Endothelial cell of umbilical vein (primary cell): Measurements from ENCODE around the gene PRM3. TPM values are rescaled to one million over a fixed set of nuclear protein-coding genes. Genes with fewer than 3 reads are reported as not detected.

Experiments
- BruUV-seq: library from RNA; stranded (reverse); fragments of 400-500 nt; replicated peaks from 2 replicates; lab custom pipeline; 2021; lab: Mats Ljungman, UMichigan
- CTCF ChIA-PET: fragments of 300-600, 350-600 bp; sonication (Branson Sonifier 250); formaldehyde crosslinking; loops from one replicate; lab custom pipeline; 2021; ENCODE audit warnings: antibody characterized with exemption, inconsistent platforms; lab: Charles Lee
- POLR2A ChIA-PET: fragments of 300-600, 350-600 bp; sonication (Branson Sonifier 250); formaldehyde crosslinking; loops from one replicate; lab custom pipeline; 2021; ENCODE audit warnings: antibody characterized with exemption, inconsistent platforms; lab: Charles Lee
- DNase-seq: peaks from one replicate; pipeline ENCODE4 v3.0.0-alpha.2; 2011; ENCODE audit warnings: low read depth, low spot score
- FAIRE-seq: peaks from 2 replicates; lab custom pipeline; 2011; peaks lifted over from hg19 to GRCh38; lab: Jason Lieb, UNC
- H2AFZ ChIP-seq: 2 replicates; pipeline ENCODE4 v1.6.0; 2012; ENCODE audit warnings: low read depth, low read length, control low read depth, inconsistent platforms
- H3K27ac ChIP-seq: 2 replicates; pipeline ENCODE4 v1.5.1; 2011; ENCODE audit warnings: low read depth, mild to moderate bottlenecking, control low read depth, low read length, moderate library complexity; ENCODE audit not compliant: insufficient read depth
- H3K27me3 ChIP-seq, 2 experiments: 2 replicates each; pipeline versions ENCODE4 v1.6.0 to v1.6.1; 2011; ENCODE audit warnings: low read length in 2 of 2, mixed read lengths in 1 of 2; ENCODE audit not compliant: control insufficient read depth in 2 of 2, insufficient read depth in 2 of 2
- H3K36me3 ChIP-seq, 2 experiments: 2 replicates in 1 of 2; 3 replicates in 1 of 2; pipeline ENCODE4 v1.5.1; 2011; ENCODE audit warnings: low read length in 2 of 2, mild to moderate bottlenecking in 1 of 2, moderate library complexity in 1 of 2; ENCODE audit not compliant: control insufficient read depth in 2 of 2, insufficient read depth in 2 of 2; ENCODE audit errors: extremely low read depth in 1 of 2
- H3K4me1 ChIP-seq: 3 replicates; pipeline ENCODE4 v1.5.1; 2011; ENCODE audit warnings: mild to moderate bottlenecking, low read length; ENCODE audit not compliant: control insufficient read depth, insufficient read depth; ENCODE audit errors: extremely low read depth
- H3K4me2 ChIP-seq: 2 replicates; pipeline ENCODE4 v1.6.1; 2011; ENCODE audit warnings: low read length, control low read depth, mixed read lengths; ENCODE audit not compliant: insufficient read depth
- H3K4me3 ChIP-seq, 3 experiments: fragments of 200-600 bp in 1 of 3; sonication (generic), shearing (Covaris generic) in 1 of 3; replicated peaks in 1 of 3; 2 replicates each; pipeline ENCODE4 v1.5.1; 2011 to 2016; ENCODE audit warnings: control low read depth in 3 of 3, low read length in 3 of 3, mild to moderate bottlenecking in 2 of 3, inconsistent platforms in 1 of 3, low read depth in 1 of 3, moderate library complexity in 1 of 3; ENCODE audit not compliant: insufficient read depth in 1 of 3
- H3K79me2 ChIP-seq: 2 replicates; pipeline ENCODE4 v1.6.0; 2012; ENCODE audit warnings: low read length, inconsistent platforms; ENCODE audit not compliant: control insufficient read depth, insufficient read depth
- H3K9ac ChIP-seq: replicated peaks from 2 replicates; pipeline ENCODE3; 2011; ENCODE audit warnings: low read length, control low read depth; ENCODE audit not compliant: insufficient read depth; ENCODE audit errors: extremely low read depth
- H3K9me1 ChIP-seq: replicated peaks from 3 replicates; pipeline ENCODE4 v1.6.0; 2011; ENCODE audit warnings: mild to moderate bottlenecking, low read length; ENCODE audit not compliant: control insufficient read depth, insufficient read depth; ENCODE audit errors: extremely low read depth
- H3K9me3 ChIP-seq: replicated peaks from 2 replicates; pipeline ENCODE4 v1.5.1; 2012; ENCODE audit warnings: low read length, inconsistent platforms; ENCODE audit not compliant: control insufficient read depth, insufficient read depth
- H4K20me1 ChIP-seq: replicated peaks from 2 replicates; pipeline ENCODE3; 2011; ENCODE audit warnings: mild to moderate bottlenecking, low read length; ENCODE audit not compliant: control insufficient read depth, insufficient read depth; ENCODE audit errors: extremely low read depth
- CTCF ChIP-seq, 2 donors: IDR thresholded peaks; 1 replicate in 1 of 2; 2 replicates in 1 of 2; pipeline ENCODE4 v1.5.1; 2011; ENCODE audit warnings: low read length in 2 of 2, mild to moderate bottlenecking in 2 of 2, moderate library complexity in 2 of 2, control low read depth in 1 of 2, inconsistent platforms in 1 of 2, low read depth in 1 of 2; ENCODE audit not compliant: insufficient read depth in 1 of 2; ENCODE audit errors: extremely low read depth in 1 of 2
- EZH2 ChIP-seq: IDR thresholded peaks from 2 replicates; pipeline ENCODE4 v1.6.1; 2012; ENCODE audit warnings: borderline replicate concordance, low read depth, mild to moderate bottlenecking, moderate library complexity, low read length, inconsistent platforms; ENCODE audit not compliant: severe bottlenecking
- FOS ChIP-seq: IDR thresholded peaks from 2 replicates; pipeline ENCODE4 v1.6.1; 2011; ENCODE audit warnings: mild to moderate bottlenecking, low read length, moderate library complexity, borderline replicate concordance; ENCODE audit not compliant: insufficient read depth
- GATA2 ChIP-seq: IDR thresholded peaks from 2 replicates; pipeline ENCODE4 v1.7.0; 2011; ENCODE audit warnings: low read depth, mild to moderate bottlenecking, moderate library complexity, mixed read lengths, low read length; ENCODE audit not compliant: insufficient read length, insufficient read depth
- JUN ChIP-seq: IDR thresholded peaks from 2 replicates; pipeline ENCODE4 v1.6.1; 2011; ENCODE audit warnings: borderline replicate concordance, low read depth; ENCODE audit not compliant: insufficient read length, insufficient read depth
- MYC ChIP-seq: IDR thresholded peaks from one replicate; pipeline ENCODE4 v1.6.1; 2011; ENCODE audit warnings: mild to moderate bottlenecking, low read depth, low read length
- POLR2A ChIP-seq: IDR thresholded peaks from 2 replicates; pipeline ENCODE4 v1.6.1; 2012; ENCODE audit warnings: low read depth, mild to moderate bottlenecking, control low read depth, low read length
- POLR2AphosphoS5 ChIP-seq: IDR thresholded peaks from 2 replicates; pipeline ENCODE4 v1.6.1; 2012; ENCODE audit warnings: low read depth, mild to moderate bottlenecking, control low read depth, low read length, moderate library complexity; ENCODE audit not compliant: insufficient read depth
- dilution Hi-C: fragments of 300-500 bp; cut with MboI; formaldehyde crosslinking; loops from one replicate; pipeline ENCODE4 v1.15.0; 2019; ENCODE audit warnings: low sequenced_read_pairs; ENCODE audit not compliant: extremely low pct_ligation_motif_present
- intact Hi-C: fragments of 100-400 bp; cut with micrococcal nuclease; formaldehyde crosslinking; loops from one replicate; pipeline ENCODE4 v1.10.0; 2022
- polyA plus RNA-seq, 4 experiments: library from polyadenylated mRNA; depleted of rRNA in 3 of 4; stranded (reverse) in 3 of 4; unstranded in 1 of 4; fragments of >200 nt; gene quantifications; 2 replicates each; pipeline versions ENCODE4 v1.2.1 to v1.2.3, GENCODE V29; 2011 to 2012; ENCODE audit warnings: missing spikeins in 1 of 4
- total RNA-seq: library from RNA; stranded (reverse); gene quantifications from 2 replicates; pipeline ENCODE4 v1.2.3, GENCODE V29; 2021
- TF ChIP-seq, protein P1 (sequence below): IDR thresholded peaks from 2 replicates; pipeline ENCODE4 v1.6.1; 2011; ENCODE audit not compliant: insufficient read depth, insufficient read length

Gene PRM3
- total and polyA plus RNA-seq, 2 donors (not counting 3 experiments of a cell fraction or from before 2014, with no cell fraction given) = not detected

- Histone ChIP-seq H3K27me3 (no peaks in the 10 kb centered on the region), H3K9me1 (no peaks in the 10 kb centered on the region), H3K4me3 (no peak within 1 kb of the TSS), H3K9me3 (no peaks in the 10 kb centered on the region), H2AFZ (no peak within 1 kb of the TSS), H3K9ac (no peak within 1 kb of the TSS), H3K4me1 (no peaks in the 10 kb centered on the region), H3K27ac (no peak within 1 kb of the TSS), H3K79me2 (no peaks in the 10 kb centered on the region), H3K36me3 (no peaks in the 10 kb centered on the region), H3K4me2 (no peak within 1 kb of the TSS), H4K20me1 (no peaks in the 10 kb centered on the region)
- ChIA-PET POLR2A (no interaction called here), CTCF (interaction anchor here (0.8 to 5.2 kb wide), 4 partner anchors 10 to 298 kb away, joined by 3 to 20 read pairs (median 3); partner anchors contain the start of gene SOCS1)
- dilution Hi-C loops = no loop called here
- no peak for TF ChIP-seq JUN
- TF ChIP-seq, protein P1, sequence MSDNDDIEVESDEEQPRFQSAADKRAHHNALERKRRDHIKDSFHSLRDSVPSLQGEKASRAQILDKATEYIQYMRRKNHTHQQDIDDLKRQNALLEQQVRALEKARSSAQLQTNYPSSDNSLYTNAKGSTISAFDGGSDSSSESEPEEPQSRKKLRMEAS = no peak
- no peak for TF ChIP-seq CTCF (IDR thresholded peaks at IDR 0.05; ENCODE audit: extremely low read depth in 1 of 2, insufficient read depth in 1 of 2, low read depth in 1 of 2, low read length in 2 of 2)
- TF ChIP-seq MYC = no peak
- TF ChIP-seq POLR2A = no peak
- no peak for TF ChIP-seq GATA2
- no peak for TF ChIP-seq FOS
- no peak for TF ChIP-seq EZH2
- no peak for TF ChIP-seq POLR2AphosphoS5
- no TSS peak for BruUV-seq
- no peak for FAIRE-seq
- intact Hi-C loops = no loop called here
- DNase-seq = no peak
These were observed 4.5 kb downstream of the PRM3 start, which contains the start of gene TNP2 for GRCh38 chr16:11268921-11269375. Gene TNP2, minus strand, starts transcription at chr16:11269325. Its CDS starts 63 bp downstream, at chr16:11269262.
